C4-2B (cell line): ENCODE results near the gene IGFBP7.

Source experiments
- H3K27ac ChIP-seq: fragments of 450-650 bp; 2 replicates; pipeline ENCODE4 v1.5.1; 2017
- CTCF ChIP-seq: fragments of 450-650 bp; conservative IDR thresholded peaks from 2 replicates; pipeline ENCODE4 v1.5.1; 2017; ENCODE audit warnings: mild to moderate bottlenecking
- ZFX ChIP-seq: fragments of 450-650 bp; IDR thresholded peaks from 2 replicates; pipeline ENCODE4 v1.6.1; 2017

The IGFBP7 gene

GRCh38 chr4:57116245-57116644 lies 6.1 kb upstream of the IGFBP7 start:
- TF ChIP-seq CTCF, result no peak
- no peak for TF ChIP-seq ZFX
- no peak overlapping the region for H3K27ac ChIP-seq

- no peak for TF ChIP-seq ZFX
- TF ChIP-seq CTCF, result no peak
- H3K27ac ChIP-seq, result no peak overlapping the region
Measured at GRCh38 chr4:57114973-57115372, 4.8 kb upstream of the IGFBP7 start.

- no peak for TF ChIP-seq ZFX
- no peak for TF ChIP-seq CTCF
- H3K27ac ChIP-seq, result no peak overlapping the region
Measured at GRCh38 chr4:57113870-57114269, 3.7 kb upstream of the IGFBP7 start.

- no peak for TF ChIP-seq CTCF
- TF ChIP-seq ZFX, result no peak
- H3K27ac ChIP-seq, result no peak overlapping the region
Measured at GRCh38 chr4:57110640-57111511, 691 bp upstream of the IGFBP7 start.

GRCh38 chr4:57109411-57109846 lies 756 bp downstream of the IGFBP7 start:
- H3K27ac ChIP-seq, result no peak overlapping the region
- TF ChIP-seq CTCF (no peak), ZFX (no peak)

GRCh38 chr4:57106181-57106580 lies 4.0 kb downstream of the IGFBP7 start:
- H3K27ac ChIP-seq, result no peak overlapping the region
- TF ChIP-seq ZFX, result no peak
- TF ChIP-seq CTCF, result no peak

- no peak overlapping the region for H3K27ac ChIP-seq
- TF ChIP-seq CTCF (no peak), ZFX (no peak)
Measured at GRCh38 chr4:57104706-57105560, 5.3 kb downstream of the IGFBP7 start.
